Ishikawa (cell line): Measurements from ENCODE around the gene HSPB8.

Source experiments
- CEBPB ChIP-seq: IDR thresholded peaks from 2 replicates; pipeline ENCODE4 v1.6.1; 2012
- EGR1 ChIP-seq: IDR thresholded peaks from 2 replicates; pipeline ENCODE4 v1.6.1; 2012
- EP300 ChIP-seq: IDR thresholded peaks from 2 replicates; pipeline ENCODE4 v1.6.1; 2012; ENCODE audit warnings: borderline replicate concordance
- MAX ChIP-seq: IDR thresholded peaks from 2 replicates; pipeline ENCODE4 v1.6.1; 2012
- RAD21 ChIP-seq: IDR thresholded peaks from 2 replicates; pipeline ENCODE4 v1.6.1; 2012; ENCODE audit warnings: low read depth
- TAF1 ChIP-seq: IDR thresholded peaks from 2 replicates; pipeline ENCODE4 v1.6.1; 2012; ENCODE audit warnings: low read depth, mild to moderate bottlenecking
- TCF12 ChIP-seq: IDR thresholded peaks from 2 replicates; pipeline ENCODE4 v1.6.1; 2012; ENCODE audit warnings: low read depth
- TEAD4 ChIP-seq: IDR thresholded peaks from 2 replicates; pipeline ENCODE4 v1.6.1; 2012
- USF1 ChIP-seq: IDR thresholded peaks from 2 replicates; pipeline ENCODE4 v1.6.1; 2012
- YY1 ChIP-seq: IDR thresholded peaks from 2 replicates; pipeline ENCODE4 v1.6.1; 2012; ENCODE audit warnings: low read depth
- ZBTB7A ChIP-seq: IDR thresholded peaks from 2 replicates; pipeline ENCODE4 v1.6.1; 2012; ENCODE audit warnings: low read depth
- TF ChIP-seq, protein P1 (sequence below): IDR thresholded peaks from 2 replicates; pipeline ENCODE4 v1.6.1; 2012; ENCODE audit warnings: low read depth, mild to moderate bottlenecking

DNA sequence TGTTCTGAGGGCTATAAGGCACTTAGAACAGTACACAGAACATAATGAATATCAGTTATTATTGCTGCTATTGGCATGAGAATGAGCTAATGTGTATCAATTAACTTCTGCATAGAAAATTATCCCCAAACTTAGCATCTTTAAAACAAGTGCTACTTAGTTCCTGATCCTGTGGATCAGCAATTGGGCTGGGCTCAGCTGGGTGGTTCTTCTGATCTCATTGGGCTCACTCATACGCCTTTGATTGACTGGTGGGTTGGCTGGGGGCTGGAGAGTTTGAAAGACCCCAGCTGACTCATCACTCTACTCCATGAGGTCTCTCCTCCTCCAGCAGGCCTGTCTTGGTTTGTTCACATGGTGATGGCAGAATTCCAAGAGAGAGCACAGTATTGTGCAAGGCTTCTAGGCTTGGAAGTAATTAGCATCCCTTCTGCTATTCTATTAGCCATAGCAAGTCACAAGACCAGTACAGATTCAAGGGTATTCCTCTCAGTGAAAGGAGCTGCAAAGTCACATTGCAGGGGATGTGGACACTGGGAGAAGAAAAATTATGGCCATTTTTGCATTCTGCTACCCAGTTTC, 27.2 kb upstream of the HSPB8 start:
- TF ChIP-seq, protein P1, sequence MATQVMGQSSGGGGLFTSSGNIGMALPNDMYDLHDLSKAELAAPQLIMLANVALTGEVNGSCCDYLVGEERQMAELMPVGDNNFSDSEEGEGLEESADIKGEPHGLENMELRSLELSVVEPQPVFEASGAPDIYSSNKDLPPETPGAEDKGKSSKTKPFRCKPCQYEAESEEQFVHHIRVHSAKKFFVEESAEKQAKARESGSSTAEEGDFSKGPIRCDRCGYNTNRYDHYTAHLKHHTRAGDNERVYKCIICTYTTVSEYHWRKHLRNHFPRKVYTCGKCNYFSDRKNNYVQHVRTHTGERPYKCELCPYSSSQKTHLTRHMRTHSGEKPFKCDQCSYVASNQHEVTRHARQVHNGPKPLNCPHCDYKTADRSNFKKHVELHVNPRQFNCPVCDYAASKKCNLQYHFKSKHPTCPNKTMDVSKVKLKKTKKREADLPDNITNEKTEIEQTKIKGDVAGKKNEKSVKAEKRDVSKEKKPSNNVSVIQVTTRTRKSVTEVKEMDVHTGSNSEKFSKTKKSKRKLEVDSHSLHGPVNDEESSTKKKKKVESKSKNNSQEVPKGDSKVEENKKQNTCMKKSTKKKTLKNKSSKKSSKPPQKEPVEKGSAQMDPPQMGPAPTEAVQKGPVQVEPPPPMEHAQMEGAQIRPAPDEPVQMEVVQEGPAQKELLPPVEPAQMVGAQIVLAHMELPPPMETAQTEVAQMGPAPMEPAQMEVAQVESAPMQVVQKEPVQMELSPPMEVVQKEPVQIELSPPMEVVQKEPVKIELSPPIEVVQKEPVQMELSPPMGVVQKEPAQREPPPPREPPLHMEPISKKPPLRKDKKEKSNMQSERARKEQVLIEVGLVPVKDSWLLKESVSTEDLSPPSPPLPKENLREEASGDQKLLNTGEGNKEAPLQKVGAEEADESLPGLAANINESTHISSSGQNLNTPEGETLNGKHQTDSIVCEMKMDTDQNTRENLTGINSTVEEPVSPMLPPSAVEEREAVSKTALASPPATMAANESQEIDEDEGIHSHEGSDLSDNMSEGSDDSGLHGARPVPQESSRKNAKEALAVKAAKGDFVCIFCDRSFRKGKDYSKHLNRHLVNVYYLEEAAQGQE: no peak
- TF ChIP-seq RAD21: no peak
- no peak for TF ChIP-seq USF1
- no peak for TF ChIP-seq YY1
- TF ChIP-seq MAX: no peak
- TF ChIP-seq TCF12: no peak
- TF ChIP-seq ZBTB7A: no peak
- no peak for TF ChIP-seq TEAD4
- no peak for TF ChIP-seq EGR1
- no peak for TF ChIP-seq EP300
- no peak for TF ChIP-seq TAF1
- TF ChIP-seq CEBPB: no peak
